ENCODE data around the gene SH3RF1.

SH3RF1 gene

DNA sequence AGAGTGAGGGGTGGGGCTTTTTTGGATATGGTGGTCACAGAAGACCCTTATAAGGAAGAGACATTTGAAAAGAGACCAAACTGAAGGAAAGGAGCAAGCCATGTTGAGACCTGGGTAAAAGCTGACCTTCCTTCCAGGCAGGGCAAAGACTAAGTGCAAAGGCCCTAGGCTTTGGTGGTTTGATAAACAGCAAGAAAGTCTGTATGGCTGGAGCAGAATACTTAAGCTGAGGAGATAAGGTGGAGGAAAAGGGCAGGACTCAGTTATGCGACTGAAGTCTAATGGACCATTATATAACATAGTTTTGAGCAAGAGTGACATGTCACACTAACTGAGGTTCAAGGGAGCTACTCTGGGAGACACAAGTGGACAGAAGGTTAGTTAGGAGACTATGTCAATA is 20.0 kb downstream of the SH3RF1 start:
- no peak for DNase-seq

DNA sequence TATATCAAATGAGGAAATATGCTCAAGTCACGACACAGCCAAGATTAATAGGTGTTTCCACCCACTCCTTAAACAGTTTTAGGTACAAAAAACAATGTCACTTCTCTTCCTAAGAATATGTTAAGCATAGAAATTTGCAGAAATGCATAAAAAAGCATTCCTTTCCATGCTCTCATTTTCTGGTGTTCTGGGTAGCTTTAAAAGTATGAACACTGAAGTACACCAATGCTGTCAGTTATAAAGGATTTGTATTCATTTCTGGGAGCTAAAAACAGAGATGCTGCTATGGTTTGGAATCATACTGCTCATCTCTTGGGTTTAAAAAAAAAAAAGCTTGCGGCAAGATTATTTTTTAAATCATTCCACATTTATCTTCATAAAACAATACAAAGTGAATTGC is 20.8 kb downstream of the SH3RF1 start:
- DNase-seq, result no peak

DNA sequence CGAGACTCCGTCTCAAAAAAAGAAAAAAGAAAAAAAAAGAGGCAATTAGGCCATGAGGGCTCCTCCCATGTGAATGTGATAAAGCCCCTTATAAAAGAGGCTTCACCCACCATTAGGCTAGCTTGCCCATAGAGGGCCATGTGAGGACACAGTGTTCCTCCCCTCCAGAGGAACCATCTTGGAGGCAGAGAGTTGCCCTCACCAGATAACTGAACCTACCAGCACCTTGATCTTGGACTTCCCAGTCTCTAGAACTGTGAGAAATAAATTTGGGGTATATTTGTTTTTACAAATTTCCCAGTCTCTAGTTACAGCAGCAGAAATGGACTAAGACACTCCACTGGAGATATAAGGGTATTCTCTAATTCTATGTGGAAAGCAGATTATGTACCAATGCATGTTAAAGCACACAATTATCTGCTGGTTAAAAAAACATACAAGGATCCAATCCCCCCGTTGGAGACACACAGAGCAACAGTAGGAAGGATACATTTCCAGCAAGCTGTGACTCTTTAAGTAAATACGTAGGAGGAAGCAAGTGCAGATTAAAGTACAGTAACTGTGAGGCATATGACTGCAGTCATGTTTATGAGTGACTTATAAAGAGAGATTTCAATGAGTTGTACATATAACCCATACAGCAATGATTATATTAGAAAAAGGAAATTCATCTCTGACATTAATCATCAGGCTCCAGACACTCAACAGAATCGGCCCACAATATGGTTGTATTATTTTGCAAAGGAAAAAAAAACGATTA is 21.4 kb downstream of the SH3RF1 start:
- DNase-seq, result no peak

DNA sequence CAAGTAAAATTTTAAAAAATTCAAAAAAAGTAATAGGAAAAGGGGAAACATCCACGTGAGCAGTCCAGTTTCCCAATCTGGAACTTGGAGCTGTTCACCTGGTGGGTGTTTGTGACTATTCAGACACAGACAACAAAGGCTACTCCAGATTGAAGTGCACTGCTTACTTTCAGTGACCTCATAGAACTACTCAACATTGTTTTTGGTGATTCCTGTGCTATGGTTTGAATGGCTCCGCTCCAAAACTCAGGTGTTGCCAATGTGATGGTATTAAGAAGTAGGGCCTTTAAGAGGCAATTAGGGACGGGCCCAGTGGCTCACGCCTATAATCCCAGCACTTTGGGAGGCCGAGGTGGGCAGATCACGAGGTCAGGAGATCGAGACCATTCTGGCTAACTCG is 22.1 kb downstream of the SH3RF1 start:
- DNase-seq, result no peak

DNA sequence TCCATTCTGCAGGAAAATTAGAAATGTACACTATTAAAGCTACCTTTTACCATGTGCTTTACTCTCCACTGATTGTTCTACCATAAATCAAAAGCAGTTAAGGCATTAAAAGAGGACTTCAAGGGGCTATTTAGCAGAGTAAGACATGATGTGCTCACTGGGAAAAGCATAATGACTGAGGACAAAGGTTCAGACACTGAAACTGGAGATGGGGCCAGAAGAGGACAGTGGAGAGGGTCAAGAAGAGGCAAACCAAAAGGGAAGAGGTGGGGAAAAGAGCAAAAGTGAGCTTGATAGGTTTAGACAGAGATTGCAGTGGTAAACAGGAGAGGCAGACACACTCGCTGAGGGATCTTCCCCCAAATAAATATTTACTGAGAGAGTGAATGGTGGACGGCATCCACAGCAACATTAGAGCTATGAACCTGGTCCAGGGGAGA is 23.8 kb downstream of the SH3RF1 start:
- DNase-seq, result no peak

DNA sequence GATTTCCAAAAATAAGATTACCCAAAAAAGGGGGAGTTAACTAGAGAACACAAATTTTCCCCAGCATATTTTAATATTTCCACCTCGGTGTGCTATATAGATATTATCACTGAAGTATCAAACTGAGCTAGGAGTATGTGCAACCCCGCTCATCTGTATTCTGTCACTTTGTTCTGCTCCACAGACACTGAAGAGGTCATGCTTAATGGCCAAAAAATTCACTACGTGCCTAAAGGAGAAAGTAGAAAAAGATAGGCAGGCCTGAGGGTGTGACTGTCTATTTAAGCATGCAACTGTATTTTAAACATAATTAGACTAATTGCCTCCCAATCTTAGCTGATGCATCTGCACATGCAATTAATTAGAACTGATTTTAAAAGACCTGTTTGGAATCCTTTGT is 24.5 kb downstream of the SH3RF1 start:
- no peak for DNase-seq

DNA sequence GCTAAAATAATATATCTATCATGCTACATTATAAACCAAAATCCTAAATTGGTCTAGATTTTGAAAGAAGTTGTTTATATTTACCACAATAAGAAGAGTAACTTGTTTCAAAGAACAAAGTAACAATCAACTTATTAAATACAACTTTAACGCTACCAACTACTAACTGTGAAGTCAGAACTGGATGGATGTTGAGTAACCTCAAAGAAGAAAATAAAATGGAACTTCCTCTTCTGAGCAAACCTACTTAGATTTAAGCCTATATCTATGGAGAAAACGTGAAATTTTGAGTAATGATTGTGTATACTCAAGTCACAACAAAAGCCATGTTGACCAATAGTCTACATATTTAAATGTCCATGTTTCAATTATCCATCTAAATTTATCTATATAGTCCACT is 25.7 kb downstream of the SH3RF1 start:
- no peak for DNase-seq

DNA sequence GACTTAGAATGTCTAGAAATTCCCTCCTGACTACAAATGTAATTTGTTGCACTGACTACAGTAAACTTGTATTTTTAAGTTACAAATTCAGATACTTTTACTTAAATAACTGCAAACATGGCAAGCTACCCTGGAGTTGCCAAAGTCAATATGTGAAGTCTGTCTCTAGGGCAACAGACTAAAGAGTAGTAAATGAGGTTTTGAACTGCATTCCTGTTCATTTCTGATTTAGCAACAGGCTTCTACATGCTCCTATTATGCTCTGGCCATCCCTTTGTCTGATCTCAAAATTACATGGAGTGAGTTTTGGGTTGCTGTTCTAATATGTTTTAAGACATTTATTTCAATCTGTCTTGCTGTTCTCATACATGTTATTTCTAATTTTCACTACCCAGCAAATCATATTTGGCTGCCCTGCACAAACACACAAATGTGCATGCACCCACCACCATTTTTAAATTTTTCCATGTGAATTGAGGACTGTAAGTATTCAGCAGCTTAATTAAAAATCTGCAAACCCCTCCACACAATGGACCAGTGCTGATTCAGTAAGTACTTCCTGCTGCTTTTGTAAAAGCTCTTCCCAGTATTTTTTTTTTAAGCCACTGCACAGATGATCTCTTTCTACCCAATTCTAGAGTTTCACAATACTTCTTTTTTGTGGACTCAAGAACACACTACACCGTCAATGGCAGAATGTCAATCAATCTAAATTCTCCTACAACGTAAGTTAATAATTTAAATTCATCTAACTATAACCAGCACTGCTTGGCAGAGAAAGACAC is 26.7 kb downstream of the SH3RF1 start:
- no peak for DNase-seq

DNA sequence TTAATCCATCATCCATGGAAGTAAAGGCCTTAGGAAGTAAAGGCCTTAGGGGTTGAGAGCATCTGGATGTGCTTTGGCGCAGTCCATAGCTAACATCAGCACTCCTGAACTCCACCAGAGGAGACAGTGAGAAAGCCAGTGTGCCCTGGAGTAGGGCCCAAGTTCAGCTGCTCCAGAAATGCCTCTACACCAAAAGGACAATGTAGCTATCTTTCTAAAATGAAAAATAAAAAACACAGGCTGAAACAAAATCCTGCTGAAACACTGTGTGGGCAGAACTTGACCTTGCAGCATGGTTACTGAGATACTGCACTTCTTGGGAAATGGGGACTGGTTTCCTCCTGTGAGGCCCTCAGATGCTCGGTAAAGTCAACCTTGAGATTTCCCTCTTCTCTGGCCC is 29.3 kb downstream of the SH3RF1 start:
- no peak for DNase-seq

DNA sequence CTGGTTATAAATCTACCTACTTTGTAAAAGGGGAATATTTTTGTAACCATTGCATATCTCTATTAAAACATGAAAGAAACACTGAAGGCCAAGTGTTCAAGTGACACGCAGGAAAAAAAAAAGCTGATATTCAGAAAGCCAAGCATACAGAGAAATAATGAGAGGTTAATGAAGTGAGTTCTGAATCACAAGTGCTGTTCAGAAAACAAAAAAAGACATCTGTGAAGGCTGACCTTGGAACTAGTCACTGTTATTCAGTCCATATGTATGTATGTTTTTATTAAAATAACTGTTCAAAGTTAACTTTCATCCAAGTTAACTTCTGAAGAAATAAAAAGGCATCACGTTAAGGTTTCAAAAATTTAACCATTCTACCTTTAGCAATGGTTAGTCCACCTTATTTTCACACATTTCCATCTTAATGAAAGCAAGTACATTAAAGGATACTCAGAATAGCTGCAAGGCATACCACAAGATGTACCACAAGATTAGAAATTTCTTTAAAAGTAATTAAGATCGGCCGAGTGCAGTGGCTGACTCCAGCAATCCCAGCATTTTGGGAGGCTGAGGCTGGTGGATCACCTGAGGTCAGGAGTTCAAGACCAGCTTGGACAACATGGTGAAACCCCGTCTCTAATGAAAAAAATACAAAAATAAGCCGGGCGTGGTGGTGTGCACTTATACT is 31.4 kb downstream of the SH3RF1 start:
- no peak for DNase-seq

DNA sequence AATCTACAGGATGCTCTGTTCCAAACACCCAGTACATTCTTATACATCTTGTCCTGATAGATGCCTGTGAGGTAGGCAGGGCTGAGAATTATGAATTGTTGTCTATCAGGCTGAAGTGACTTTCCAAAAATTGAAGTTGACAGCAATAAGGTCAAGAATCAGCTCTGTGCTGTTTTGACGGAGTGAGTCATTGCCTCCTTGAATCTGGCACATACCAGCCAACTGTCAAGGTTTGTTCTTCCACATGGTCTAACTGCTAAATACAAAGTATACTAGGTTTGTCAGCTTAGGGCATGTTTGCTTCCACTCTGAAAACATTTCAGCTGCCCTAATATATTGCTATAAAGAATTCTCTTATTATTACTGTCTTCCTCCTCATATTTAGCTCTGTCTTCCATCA is 32.3 kb downstream of the SH3RF1 start:
- DNase-seq, result no peak

DNA sequence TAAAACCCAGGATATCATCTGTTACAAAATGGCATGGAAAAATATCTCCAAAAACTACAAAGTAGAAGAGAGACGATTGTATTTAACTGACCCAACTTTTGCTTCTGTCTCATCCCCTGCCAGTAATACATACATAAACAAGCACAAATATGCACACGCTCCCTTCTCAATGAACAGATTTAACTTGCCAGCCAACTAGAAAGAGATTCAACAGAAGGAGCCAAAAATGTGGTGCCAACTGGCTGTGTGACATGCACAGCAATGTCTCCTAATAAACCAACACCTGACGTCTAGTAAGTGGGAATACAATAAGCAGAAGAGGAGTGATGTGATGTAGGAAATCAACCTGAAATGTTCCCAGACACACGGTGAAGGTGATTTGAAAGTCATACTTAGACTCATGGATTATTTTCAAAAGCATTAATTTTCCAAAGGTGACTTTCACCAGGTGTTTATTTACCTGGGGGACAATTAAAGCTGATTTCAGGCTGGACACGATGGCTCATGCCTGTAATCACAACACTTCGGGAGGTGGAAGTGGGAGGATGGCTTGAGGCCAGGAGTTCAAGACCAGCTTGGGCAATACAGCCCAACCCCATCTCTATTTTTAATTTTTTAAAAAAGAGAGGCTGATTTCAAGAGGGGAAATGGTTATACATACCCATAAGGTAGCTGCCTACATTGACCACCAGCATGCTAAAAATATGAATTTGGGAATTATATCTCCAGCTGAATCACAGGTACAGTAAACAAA is 33.7 kb downstream of the SH3RF1 start:
- no peak for DNase-seq

DNA sequence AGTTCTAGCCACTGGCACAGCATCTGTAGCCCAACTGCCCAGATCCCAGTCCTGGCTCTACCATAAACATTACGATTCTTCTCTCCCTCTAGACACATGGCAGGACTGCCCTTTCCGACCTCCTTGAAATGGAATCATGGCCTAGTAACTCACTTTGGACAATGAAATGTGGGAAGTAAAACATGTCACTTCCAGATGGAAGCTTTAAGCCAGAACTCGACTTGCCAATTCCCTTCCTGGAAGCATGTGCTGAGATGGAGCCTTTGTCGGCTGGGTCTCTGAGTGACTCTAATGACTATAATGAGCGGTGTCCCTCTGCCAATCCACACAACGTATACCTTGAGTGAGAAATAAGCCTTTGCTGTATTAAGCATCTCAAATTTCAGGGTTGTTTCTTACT is 34.7 kb downstream of the SH3RF1 start:
- DNase-seq, result no peak

DNA sequence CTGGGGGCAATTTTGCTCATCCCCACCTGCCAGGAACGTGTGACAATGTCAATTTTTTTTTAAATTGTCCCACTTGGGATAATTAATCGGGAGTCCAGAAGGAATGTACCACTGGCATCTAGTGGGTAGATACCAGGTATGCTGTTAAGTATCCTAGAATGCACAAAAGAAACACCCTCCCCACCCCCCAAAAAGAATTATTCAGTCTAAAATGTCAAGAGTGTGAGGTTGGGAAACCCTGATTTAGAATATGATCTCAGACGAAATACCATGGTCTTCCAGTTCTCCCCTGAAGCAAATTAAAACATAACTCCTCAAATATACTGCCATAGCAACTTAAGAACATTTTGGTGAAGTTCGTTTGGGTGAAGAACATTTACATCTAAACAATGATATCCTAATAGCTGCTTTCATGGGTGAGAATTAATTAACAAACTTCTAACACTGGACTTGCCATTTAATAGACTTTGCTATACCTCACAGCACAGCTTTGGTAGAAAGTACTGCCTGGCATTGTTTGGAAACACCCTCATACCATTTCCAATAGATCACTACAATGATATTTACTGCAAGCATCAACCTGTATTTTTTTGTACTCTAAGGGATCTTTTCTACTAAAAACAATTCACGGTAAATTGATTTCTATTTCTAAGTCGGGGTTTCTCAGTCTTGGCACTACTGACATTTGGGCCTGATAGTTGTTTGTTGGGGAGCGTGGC is 36.5 kb downstream of the SH3RF1 start:
- DNase-seq, result no peak

DNA sequence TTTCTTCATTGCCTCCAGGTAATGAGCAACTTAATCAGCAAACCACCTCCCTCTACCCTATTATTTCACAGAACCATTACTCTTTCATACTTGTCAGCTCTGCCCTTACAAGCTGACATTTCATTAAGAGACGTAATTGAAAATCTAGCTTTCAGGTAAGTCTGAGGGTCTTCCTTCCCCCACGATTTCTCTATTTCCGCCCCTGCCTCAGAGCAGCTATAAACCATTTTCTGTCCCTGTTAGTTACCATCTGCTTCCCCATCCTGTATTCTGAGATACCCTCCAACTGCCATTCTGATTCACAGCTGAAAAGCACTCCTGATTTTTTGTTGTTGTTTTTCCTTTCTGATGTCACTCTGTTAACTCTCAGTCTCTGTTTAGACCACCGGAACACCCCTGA is 37.1 kb downstream of the SH3RF1 start:
- no peak for DNase-seq

DNA sequence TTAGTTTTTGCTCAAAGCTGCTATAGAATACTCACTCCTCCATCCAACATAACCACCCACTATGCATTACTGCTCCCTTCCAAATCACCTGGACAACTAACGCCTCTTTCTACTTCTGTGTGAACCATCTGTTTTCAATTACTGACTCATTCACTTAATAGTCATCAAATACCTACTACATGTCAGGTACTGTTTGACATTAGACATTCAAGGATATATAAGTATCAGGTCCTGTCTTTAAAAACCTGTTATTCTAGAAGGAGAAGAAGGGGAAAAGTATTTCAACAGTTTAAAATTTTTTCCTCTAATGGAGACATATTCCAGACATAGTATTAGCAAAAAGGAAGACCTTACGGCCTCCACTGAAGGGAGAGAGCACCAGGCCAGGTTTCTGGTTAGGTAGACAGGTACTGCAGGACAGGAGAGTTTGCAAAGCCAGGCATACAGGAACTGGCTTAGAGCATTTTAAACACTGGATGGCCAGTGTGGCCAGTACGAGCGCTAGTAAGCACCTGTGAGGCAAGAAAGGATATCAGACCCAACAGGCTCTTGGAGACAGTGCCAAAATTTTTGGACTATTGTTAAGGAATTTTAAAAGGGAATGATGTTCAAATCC is 39.0 kb downstream of the SH3RF1 start:
- DNase-seq, result no peak

DNA sequence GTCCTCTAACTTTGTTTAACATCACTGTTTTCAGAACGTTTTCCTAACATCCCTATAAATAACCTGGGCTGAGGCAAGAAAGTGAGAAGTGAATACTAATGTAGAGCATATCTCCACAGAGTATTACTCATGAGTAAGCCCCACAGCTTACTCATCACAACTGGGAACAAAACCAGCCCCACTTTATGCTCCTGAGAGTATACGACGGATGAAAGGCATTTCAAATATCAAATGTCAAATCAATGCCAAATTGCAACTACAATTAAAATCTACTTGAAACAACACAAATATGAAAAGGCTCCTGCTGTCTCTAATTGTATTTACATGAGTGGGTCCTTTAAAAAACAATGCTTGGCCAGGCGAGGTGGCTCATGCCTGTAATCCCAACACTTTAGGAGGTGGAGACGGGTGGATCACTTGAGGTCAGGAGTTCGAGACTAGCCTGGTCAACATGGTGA is 41.2 kb downstream of the SH3RF1 start:
- DNase-seq, result no peak

DNA sequence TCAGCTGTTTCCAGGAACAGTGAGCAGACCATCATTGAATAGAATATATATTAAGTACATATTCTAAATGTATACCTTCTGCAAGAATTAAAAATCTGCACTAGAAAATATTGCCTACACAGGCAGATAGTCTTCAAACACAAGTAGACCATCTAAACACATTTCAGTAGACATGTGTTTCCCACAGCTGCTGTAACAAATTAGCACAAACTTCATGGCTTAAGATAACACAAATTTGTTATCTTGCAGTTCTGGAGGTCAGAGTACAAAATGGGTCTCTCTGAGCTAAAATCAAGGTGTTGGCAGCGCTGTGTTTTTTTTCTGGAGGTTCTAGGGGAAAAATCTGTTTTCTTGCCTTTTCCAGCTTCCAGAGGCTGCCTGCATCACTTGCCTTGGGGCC is 42.7 kb downstream of the SH3RF1 start:
- no peak for DNase-seq

DNA sequence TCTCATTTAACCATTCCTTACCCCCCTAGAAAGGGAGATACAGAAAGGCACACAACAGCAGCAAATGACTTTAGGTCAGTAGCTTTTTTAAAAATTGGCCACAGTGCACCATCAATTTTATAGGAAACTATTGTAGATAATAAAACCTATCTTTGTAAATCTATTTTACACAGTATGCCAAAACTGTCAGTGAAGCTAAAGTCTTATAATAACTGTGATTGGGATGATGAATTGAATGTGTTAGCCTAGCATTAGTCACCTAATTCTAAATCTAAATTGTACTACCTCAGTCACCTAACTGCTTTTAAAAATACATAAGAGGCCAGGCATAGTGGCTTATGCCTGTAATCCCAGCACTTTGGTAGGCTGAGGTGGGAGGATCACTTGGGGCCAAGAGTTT is 44.2 kb downstream of the SH3RF1 start:
- no peak for DNase-seq

DNA sequence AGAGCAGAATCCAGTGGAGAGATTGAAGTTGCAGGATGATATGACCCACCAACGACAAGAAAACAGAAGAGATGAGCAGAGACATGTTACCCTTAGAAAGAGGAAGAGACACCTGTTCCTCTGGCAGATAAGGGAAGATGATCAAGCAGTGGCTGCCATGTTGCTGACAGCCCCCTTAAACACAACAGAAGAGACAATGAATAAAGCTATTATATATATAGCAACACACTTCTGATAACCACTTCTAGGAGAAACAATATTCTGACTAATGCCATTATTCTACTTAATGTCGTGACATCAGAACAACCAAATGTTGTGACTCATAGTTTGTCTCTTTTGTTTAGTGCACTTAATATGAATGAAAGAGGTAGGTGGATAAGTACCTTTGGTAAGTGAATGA is 44.9 kb downstream of the SH3RF1 start:
- no peak for DNase-seq

DNA sequence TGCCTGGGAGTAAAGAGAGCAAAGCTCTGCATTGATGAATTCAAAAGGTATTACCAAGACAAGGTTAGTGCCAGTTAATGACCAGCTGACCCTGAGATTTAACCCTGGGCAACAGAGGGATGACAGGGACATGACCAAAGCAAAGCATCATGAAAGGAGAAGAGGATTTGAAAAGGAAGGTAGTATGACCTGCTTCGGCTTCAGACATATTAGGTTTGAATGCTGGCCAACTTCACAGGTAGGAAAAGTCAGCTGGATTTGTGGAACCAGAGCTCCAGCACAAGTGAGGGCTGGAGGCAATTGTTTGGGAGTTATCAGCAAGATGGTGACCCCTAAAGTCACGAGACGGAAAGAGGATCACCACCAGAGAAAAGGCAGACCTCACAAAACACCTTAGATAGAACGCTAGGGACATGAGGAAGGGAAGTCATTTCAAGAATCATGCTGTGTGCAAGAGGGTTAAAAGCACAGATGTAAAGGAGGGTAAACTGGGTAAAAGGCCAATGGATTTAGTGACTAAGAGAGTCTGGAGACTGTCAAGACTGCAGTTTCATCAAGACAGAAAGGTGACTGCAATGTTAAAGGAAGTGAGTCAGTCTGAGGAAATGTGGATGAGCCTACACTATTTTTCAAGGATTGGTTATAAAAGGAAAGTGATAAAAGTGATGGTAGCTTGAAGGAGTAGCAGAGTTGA is 45.6 kb downstream of the SH3RF1 start:
- no peak for DNase-seq

Data from stimulated activated CD4-positive, alpha-beta T cell treated with anti-CD3 and anti-CD28 coated beads, Interleukin-12 subunit alpha, Interleukin-12 subunit beta, amount 100 ng/mL, for 4 hours (primary cell).